Body of pancreas (tissue), 4 donors: ENCODE measurements around the gene MYO15A.

Source experiments
- CTCF ChIP-seq, 7 experiments: fragments of 450-650 bp in 4 of 7; fragments of 200-600 bp in 3 of 7; sonication (generic) in 3 of 7; IDR thresholded peaks; one replicate each; pipeline ENCODE4 v1.5.1; 2016 to 2019; ENCODE audit warnings: antibody characterized with exemption in 7 of 7
- POLR2A ChIP-seq, 3 donors: fragments of 450-650 bp; IDR thresholded peaks; one replicate each; pipeline ENCODE4 v1.6.1; 2016; ENCODE audit warnings: antibody characterized with exemption in 3 of 3, mild to moderate bottlenecking in 2 of 3

- no peak for TF ChIP-seq CTCF (IDR thresholded peaks at IDR 0.05)
- no peak for TF ChIP-seq POLR2A (IDR thresholded peaks at IDR 0.05)
These were observed 24.3 kb upstream of the MYO15A start for GRCh38 chr17:18084256-18084655.
